ENCODE results near the gene PCP2. TPM values are rescaled to one million over a fixed set of nuclear protein-coding genes. Genes with fewer than 3 reads are reported as not detected.

PCP2 gene
- 1.7 TPM for total RNA-seq

DNA sequence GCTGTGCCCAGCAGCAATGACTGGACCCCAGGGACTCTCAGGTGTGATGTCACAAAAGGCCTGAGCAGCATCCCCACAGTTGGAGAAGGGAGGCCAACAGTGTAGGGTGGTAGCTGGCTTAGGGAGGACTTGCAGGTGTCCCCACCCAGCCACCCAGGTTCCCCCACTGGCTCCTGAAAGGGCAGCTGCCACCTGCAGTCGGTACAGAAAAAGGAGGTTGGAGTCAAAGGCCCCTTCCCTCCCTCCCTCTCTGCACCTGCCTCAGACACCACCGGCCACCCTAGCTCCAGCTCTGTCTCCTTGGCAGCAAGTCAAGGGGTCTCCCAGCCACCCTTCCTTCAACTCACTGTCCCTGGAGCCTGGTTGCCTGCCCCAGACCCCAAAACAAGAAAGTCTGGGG lies at the start of gene PCP2:
Gene PCP2 (minus strand): TSS at position 22 of the 400 bp plus-strand sequence. CDS start 262 bp downstream, outside the sequence.
- no peak for DNase-seq (ENCODE audit: low spot score)

DNA sequence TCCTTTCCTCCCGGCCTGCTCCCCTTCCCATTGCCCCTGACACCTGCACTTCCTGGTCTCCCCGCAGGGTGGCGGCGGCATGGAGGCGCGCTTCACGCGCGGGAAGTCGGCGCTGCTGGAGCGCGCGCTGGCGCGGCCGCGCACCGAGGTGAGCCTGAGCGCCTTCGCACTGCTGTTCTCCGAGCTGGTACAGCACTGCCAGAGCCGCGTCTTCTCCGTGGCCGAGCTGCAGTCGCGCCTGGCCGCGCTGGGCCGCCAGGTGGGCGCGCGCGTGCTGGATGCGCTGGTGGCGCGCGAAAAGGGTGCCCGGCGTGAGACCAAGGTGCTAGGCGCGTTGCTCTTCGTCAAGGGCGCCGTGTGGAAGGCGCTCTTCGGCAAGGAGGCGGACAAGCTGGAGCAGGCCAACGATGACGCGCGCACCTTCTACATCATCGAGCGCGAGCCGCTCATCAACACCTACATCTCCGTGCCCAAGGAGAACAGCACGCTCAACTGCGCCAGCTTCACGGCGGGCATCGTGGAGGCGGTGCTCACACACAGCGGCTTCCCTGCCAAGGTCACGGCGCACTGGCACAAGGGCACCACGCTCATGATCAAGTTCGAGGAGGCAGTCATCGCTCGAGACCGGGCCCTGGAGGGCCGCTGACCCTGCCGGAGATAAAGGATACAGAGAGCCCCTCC lies 48.8 kb upstream of the PCP2 start:
- DNase-seq (ENCODE audit: low spot score) = no peak

- DNase-seq (ENCODE audit: low spot score) = peak; percentile 84
These were observed 48.0 kb upstream of the PCP2 start for GRCh38 chr19:7681340-7682174.

DNA sequence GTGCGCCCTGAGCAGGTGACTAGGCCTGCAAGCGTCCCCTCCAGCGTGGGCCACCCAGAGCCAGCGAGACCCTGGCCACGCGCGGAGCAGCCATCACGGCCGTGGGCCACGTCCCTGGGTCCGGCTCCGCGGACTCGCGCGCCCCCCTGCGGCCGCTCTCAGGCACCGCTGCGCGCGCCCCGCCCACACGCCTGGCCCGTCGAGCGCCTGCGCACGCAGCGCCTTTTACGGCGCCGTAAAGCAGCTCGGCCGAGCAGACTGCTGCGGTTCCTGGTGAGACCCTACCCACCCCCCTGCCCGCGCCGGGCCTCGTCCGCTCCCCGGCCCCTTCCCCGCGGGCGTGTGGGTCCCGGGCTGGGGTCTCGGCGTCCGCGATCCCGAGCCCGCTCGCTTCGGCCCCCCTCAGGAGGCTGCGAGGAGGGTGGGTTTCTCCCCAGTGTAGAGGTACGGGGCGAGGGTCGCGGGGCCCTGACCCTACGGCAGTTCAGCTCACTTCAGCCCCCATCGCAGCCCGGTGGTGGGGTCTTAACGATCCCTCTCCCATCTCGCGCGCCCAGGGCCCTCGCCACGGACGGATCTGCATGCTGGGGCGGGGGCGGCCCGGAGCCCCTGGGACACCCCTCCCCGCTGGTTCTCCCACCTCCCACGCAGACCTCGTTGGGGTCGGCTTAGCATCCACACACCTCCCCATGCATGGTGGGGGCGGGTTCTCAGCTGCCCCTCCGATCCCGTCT lies 47.3 kb upstream of the PCP2 start, which contains the start of gene TRAPPC5:
Gene TRAPPC5 (plus strand): TSS at position 228 of the 734 bp plus-strand sequence. CDS start 1,421 bp downstream, outside the sequence.
- DNase-seq (ENCODE audit: low spot score) = peak; percentile 82

GRCh38 chr19:7679771-7680605 lies 46.5 kb upstream of the PCP2 start:
- no peak for DNase-seq (ENCODE audit: low spot score)

DNA sequence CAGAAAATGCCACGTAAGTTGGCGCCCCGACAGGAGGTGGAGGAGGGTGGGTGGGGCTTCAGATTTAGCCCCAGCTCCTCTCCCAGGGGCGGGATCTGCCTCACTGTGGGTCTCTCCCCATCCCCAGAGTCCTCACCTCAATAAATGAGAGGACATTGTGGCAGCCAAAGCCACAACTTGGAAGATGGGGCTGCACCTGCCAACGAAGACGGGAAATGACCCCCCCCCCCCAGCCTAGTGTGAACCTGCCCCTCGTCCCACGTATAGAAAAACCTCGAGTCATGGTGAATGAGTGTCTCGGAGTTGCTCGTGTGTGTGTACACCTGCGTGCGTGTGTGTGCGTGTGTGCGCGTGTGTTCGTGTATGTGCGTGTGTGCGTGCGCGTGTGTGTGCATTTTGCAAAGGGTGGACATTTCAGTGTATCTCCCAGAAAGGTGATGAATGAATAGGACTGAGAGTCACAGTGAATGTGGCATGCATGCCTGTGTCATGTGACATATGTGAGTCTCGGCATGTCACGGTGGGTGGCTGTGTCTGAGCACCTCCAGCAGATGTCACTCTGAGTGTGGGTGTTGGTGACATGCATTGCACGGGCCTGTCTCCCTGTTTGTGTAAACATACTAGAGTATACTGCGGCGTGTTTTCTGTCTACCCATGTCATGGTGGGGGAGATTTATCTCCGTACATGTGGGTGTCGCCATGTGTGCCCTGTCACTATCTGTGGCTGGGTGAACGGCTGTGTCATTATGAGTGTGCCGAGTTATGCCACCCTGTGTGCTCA lies 45.6 kb upstream of the PCP2 start:
- peak; percentile 61 for DNase-seq (ENCODE audit: low spot score)

DNA sequence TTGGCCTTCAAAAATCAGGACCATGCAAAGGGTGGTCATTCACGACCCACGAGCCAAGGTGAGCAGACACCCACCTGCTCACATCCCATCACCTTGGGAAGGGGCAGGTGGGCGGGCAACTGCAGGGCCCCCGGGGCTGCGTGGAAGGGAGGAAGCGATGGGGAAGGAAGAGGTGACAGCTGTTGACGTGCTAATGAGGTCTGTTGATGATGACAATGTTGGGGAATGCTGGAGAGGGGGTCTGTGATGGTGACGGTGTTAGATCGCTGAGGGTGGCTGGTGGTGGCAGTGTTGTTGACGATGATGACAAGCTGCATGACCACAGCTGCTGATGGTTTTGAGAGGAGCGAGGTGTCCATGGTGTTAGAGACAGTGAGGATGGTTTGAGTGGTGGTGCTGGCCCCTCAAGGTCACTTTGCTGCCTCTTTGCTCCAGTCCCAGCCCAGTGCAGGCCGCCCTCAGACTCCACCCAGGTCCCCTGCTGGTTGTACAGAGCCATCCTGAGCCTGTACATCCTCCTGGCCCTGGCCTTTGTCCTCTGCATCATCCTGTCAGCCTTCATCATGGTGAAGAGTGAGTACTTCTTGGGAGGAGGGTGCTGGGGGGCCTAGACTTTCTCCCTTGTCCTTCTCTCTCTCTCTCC lies 44.3 kb upstream of the PCP2 start:
- DNase-seq (ENCODE audit: low spot score) = no peak

DNA sequence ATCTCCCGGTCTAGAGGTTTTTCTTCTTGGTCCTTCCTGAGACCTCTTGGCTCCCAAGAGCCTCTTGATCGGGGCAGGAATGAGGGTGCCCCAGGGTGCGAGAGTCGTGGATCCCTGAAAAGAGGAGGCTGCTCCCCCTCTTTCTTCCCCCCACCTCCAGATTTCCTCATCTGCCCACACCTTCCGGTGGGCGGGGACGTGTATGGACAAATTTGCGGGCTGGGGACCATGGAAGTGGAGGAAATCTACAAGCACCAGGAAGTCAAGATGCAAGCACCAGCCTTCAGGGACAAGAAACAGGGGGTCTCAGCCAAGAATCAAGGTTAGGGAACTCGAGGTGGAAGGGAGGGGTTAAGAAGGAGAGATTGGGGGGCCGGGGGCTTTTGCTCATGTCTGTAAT lies 43.3 kb upstream of the PCP2 start, which contains the start of gene MCEMP1:
Gene MCEMP1 (plus strand): TSS at position 237 of the 400 bp plus-strand sequence. CDS start 31 bp downstream, at position 268.
- no peak for DNase-seq (ENCODE audit: low spot score)

DNA sequence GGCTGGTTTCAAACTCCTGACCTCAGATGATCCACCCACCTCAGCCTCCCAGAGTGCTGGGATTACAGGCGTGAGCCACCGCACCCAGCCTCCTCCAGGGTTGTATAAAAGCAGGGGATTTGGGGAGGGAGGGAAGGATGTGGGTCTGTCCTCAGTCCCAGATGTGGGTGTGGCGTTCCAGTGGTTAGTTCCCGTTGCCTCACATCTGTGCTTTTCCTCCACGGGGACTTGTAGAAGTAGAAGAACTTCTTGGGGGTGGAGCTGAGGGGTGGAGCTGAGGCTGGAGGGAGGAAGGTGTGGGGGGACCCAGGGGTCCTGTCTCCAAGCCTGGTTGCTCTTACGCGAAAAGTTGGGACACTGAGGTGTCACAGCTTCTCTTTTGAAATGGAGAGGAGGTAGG lies 42.9 kb upstream of the PCP2 start:
- DNase-seq (ENCODE audit: low spot score) = no peak

DNA sequence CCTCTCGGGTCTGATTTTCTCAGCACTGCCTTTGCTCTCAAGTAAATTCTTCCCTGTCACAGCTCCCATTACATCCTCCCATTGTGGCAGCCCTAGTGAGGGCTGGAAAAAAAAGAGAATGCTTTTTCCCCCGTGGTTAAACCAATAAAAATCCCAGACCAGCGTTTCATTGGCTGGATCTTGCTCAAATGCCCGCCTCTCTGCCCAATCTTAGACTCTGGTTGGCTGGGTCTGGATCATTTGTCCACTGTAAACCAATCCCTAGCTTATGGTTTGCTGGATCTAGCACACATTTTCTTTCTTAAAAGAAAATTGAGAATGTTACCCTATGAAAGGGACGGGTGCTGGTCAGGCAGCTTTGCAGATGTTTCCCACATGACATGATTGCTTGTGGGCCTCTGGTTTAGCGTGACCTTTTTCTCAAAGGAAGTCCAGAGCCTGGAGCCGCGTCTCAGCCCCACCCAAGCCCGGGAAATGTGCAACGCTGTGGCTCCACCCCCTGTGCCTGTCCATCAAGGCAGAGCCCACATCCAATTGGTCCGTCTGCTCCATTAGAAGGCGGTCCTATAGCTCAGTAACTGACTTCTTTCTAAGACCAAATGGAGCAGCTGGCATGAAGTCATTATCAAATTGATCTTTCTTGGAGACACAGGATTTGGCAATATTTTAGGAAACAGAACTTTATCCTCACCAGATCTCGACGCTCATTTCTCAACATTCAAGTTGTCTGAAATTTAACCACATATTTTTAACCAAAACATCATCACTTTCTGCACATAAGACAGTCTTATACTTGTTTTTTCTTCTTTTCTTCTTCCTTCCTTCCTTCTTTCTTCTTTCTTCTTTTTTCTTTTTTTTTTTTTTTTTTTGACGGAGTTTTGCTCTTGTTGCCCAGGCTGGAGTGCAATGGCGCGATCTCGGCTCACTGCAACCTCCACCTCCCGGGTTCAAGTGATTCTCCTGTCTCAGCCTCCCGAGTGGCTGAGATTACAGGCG lies 40.8 kb upstream of the PCP2 start:
- DNase-seq (ENCODE audit: low spot score) = peak; percentile 70

GRCh38 chr19:7672522-7672921 lies 39.0 kb upstream of the PCP2 start:
- DNase-seq (ENCODE audit: low spot score) = no peak

- DNase-seq (ENCODE audit: low spot score) = no peak
These were observed 37.3 kb upstream of the PCP2 start for GRCh38 chr19:7670790-7671189.

DNA sequence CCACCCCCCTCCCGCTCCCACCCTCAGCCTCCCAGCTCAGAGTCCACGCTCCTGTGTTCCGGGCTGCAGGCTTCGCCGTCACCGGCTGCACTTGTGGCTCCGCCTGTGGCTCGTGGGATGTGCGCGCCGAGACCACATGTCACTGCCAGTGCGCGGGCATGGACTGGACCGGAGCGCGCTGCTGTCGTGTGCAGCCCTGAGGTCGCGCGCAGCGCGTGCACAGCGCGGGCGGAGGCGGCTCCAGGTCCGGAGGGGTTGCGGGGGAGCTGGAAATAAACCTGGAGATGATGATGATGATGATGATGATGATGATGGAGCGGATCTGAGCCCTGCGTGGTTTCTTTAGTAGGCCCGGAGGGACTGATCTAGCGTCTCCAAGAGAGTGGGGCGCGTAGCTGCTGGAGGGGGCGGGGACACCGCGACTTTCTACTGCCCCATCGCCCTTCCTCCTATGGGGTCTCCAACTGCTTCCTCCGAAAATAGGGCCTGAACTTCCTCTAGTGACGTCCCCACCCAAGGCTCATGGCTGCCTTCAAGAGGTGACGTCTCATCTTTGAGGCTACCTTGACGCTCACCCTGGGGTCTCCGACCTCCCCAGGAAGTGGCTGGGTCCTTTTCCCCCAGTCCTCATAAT lies 36.7 kb upstream of the PCP2 start:
- DNase-seq (ENCODE audit: low spot score) = no peak

DNA sequence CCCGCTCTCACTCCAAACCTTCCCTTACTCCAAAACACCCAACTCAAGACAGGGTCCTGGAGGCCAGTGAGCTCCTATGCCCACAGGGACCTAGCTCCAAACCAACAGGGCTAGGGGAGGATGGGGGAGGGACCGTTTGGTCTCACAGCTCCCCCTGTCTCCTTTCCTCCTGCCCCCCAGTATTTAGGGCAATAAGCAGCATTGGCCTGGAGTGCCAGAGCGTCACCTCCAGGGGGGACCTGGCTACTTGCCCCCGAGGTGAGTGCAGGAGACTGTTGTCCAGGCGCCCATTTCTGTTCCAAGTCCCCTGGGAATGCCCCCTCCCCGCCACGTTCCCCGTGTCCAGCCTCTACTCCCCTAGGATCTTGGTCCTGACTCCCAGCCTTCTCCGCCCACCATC lies 36.1 kb upstream of the PCP2 start:
- no peak for DNase-seq (ENCODE audit: low spot score)

GRCh38 chr19:7668842-7669241 lies 35.3 kb upstream of the PCP2 start, which contains the start of gene RETN:
RETN (plus strand) TSS chr19:7669049; CDS start chr19:7669327, 278 bp downstream.
- DNase-seq (ENCODE audit: low spot score) = no peak

- DNase-seq (ENCODE audit: low spot score) = no peak
These were observed 31.6 kb upstream of the PCP2 start for GRCh38 chr19:7665076-7665475.

DNA sequence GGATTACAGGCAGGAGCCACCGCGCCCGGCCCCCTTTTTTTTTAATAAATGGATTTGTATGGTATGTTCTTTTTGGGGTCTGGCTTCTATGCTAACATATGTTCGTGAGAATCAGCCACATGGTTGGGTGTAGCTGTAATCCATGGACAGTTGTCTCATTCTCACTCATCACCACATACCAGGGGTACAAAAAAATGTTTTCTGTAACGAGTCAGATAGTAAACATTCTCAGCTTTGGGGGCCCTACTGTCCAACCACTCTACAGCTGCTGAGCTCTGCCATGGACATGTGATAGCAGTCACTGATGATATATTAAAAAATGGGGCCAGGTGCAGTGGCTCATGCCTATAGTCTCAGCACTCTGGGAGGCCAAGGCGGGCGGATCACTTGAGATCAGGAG lies 30.2 kb upstream of the PCP2 start:
- no peak for DNase-seq (ENCODE audit: low spot score)

DNA sequence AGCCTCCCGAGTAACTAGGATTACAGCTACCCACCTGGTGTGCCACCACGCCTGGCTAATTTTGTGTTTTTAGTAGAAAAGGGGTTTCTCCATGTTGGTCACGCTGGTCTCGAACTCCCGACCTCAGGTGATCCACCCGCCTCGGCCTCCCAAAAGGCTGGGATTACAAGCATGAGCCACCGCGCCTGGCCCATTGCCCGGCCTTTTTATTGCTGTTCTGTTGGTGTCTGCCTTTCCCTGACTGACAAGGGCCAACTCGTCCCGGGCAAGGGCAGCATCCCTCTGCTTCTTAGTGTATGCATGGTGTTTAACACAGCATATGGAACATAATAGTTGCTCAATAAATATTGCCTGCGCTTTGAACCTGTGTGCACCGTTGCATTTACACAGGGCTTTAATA lies 29.1 kb upstream of the PCP2 start:
- no peak for DNase-seq (ENCODE audit: low spot score)
